Sigmoid colon (tissue), 4 donors: ENCODE data around the gene ZBTB40.

Experiments
- CTCF ChIP-seq, 4 experiments: fragments of 450-650 bp in 3 of 4; fragments of 200-600 bp in 1 of 4; IDR thresholded peaks; one replicate each; pipeline ENCODE4 v1.5.1; 2016 to 2019; ENCODE audit warnings: antibody characterized with exemption in 4 of 4, mild to moderate bottlenecking in 3 of 4, moderate library complexity in 2 of 4
- POLR2A ChIP-seq, 2 donors: fragments of 450-650 bp; IDR thresholded peaks; one replicate each; pipeline ENCODE4 v1.6.1; 2016; ENCODE audit warnings: antibody characterized with exemption in 2 of 2, mild to moderate bottlenecking in 2 of 2, moderate library complexity in 2 of 2
- POLR2AphosphoS5 ChIP-seq, 4 donors: sonication (generic); formaldehyde crosslinking; IDR thresholded peaks; one replicate each; pipeline ENCODE4 v1.6.1; 2017; ENCODE audit warnings: antibody characterized with exemption in 4 of 4

DNA sequence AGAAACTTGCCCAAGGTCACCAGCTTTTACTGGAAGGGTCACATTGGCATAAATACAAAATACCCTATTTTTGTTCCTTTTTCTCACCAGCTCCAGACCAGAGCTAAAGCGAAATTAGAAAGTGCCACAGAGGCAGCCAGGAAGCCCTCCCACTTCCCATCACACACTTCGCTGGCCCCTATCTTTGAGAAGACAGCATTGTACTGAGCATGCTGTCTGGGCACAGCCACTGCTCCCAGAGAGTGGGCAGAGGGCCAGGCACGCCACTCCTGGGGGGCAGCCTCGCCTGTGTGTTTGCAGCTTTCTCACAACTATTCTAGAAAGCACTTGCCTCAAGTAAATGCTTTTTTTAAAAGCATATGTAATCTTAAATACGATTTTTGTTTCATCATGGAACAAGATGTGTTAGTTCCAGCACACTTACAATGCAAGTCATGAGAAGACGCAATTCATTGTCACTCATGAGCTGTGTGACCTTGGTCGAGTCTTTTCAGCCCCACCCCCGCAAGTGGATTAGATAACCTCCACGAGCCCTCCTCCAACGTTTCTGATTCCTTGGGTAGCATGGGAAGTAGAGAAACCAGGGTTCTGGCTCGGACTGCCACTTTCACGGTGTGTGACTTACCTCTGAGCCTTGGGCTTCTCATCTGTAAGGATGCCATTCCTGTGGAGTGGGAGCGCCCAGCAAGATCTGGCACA lies 85.9 kb downstream of the ZBTB40 start:
- TF ChIP-seq POLR2AphosphoS5 (IDR thresholded peaks at IDR 0.05) (no peak), POLR2A (IDR thresholded peaks at IDR 0.05) (no peak), CTCF (IDR thresholded peaks at IDR 0.05) (no peak)
